DMS 273 (cell line): ENCODE data around the gene ARPC5.
"Not testable (repeated sequence)": the region's sequence is repeated elsewhere in the genome, so short reads cannot be mapped to it uniquely, and the experiment has no call there.

Experiments
- DNase-seq: peaks from one replicate; lab custom pipeline; 2025; ENCODE audit not compliant: unreplicated experiment; lab: John Stamatoyannopoulos, UW

Gene ARPC5

GRCh38 chr1:183612975-183613374, 22.6 kb downstream of the ARPC5 start:
- DNase-seq: not testable (repeated sequence)

GRCh38 chr1:183612407-183612806, 23.2 kb downstream of the ARPC5 start:
- DNase-seq: no peak

- no peak for DNase-seq
Measured at GRCh38 chr1:183611021-183611420, 24.6 kb downstream of the ARPC5 start.

- DNase-seq: no peak
Measured at GRCh38 chr1:183609759-183610452, 25.7 kb downstream of the ARPC5 start.

GRCh38 chr1:183609313-183609712, 26.3 kb downstream of the ARPC5 start:
- DNase-seq: peak; percentile 48

- no peak for DNase-seq
Measured at GRCh38 chr1:183607322-183607980, 28.1 kb downstream of the ARPC5 start.

- no peak for DNase-seq
Measured at GRCh38 chr1:183605904-183606303, 29.7 kb downstream of the ARPC5 start.

- no peak for DNase-seq
Measured at GRCh38 chr1:183604815-183605214, 30.8 kb downstream of the ARPC5 start.

- DNase-seq: no peak
Measured at GRCh38 chr1:183604038-183604808, 31.4 kb downstream of the ARPC5 start.

GRCh38 chr1:183602510-183602909, 33.1 kb downstream of the ARPC5 start:
- no peak for DNase-seq

GRCh38 chr1:183600634-183601033, 34.9 kb downstream of the ARPC5 start:
- DNase-seq: no peak

- DNase-seq: no peak
Measured at GRCh38 chr1:183600136-183600535, 35.4 kb downstream of the ARPC5 start.

- no peak for DNase-seq
Measured at GRCh38 chr1:183598386-183598785, 37.2 kb downstream of the ARPC5 start.

- no peak for DNase-seq
Measured at GRCh38 chr1:183597656-183598347, 37.8 kb downstream of the ARPC5 start.

GRCh38 chr1:183596500-183596899, 39.1 kb downstream of the ARPC5 start:
- no peak for DNase-seq

GRCh38 chr1:183595537-183595936, 40.0 kb downstream of the ARPC5 start:
- no peak for DNase-seq

- no peak for DNase-seq
Measured at GRCh38 chr1:183593356-183593755, 42.2 kb downstream of the ARPC5 start.

GRCh38 chr1:183592733-183593132, 42.9 kb downstream of the ARPC5 start:
- no peak for DNase-seq

GRCh38 chr1:183590244-183591191, 45.1 kb downstream of the ARPC5 start, which contains the start of gene NCF2:
Gene NCF2 (minus strand): TSS chr1:183590459. CDS start chr1:183590329, 130 bp downstream.
- DNase-seq: no peak

- no peak for DNase-seq
Measured at GRCh38 chr1:183589874-183590243, 45.7 kb downstream of the ARPC5 start.
